Osteocyte (in vitro differentiated cells): ENCODE results near the gene IRAG1. TPM values are rescaled to one million over a fixed set of nuclear protein-coding genes. Genes with fewer than 3 reads are reported as not detected.

Experiments
- DNase-seq: peaks from one replicate; pipeline ENCODE4 v3.0.0; 2021; ENCODE audit warnings: mixed read lengths; ENCODE audit not compliant: unreplicated experiment; ENCODE audit errors: extremely low spot score
- H3K27ac Mint-ChIP-seq: one replicate; pipeline ENCODE4 v1.8.0; 2021; ENCODE audit warnings: mild to moderate bottlenecking, mixed read lengths; ENCODE audit not compliant: unreplicated experiment
- H3K27me3 Mint-ChIP-seq: one replicate; pipeline ENCODE4 v1.8.0; 2021; ENCODE audit warnings: mixed read lengths; ENCODE audit not compliant: unreplicated experiment
- H3K36me3 Mint-ChIP-seq: one replicate; pipeline ENCODE4 v1.8.0; 2021; ENCODE audit warnings: mixed read lengths; ENCODE audit not compliant: unreplicated experiment
- H3K4me1 Mint-ChIP-seq: one replicate; pipeline ENCODE4 v1.8.0; 2021; ENCODE audit warnings: mixed read lengths; ENCODE audit not compliant: unreplicated experiment
- H3K4me3 Mint-ChIP-seq: one replicate; pipeline ENCODE4 v1.8.0; 2021; ENCODE audit warnings: mild to moderate bottlenecking, moderate library complexity, mixed read lengths; ENCODE audit not compliant: unreplicated experiment
- H3K9me3 Mint-ChIP-seq: one replicate; pipeline ENCODE4 v1.8.0; 2021; ENCODE audit warnings: mixed read lengths; ENCODE audit not compliant: unreplicated experiment
- long read RNA-seq: library from polyadenylated mRNA; unstranded; transcript quantifications from one replicate; pipeline ENCODE4 v2.0.0, GENCODE V29; 2021
- total RNA-seq: library from RNA; stranded (reverse); gene quantifications from 2 replicates; pipeline ENCODE4 v1.2.1, GENCODE V29; 2021
- TF ChIP-seq, protein P1 (sequence below): fragments of 200-600 bp; sonication (generic); IDR thresholded peaks from 2 replicates; pipeline ENCODE4 v1.5.0; 2021; ENCODE audit warnings: antibody characterized with exemption, mild to moderate bottlenecking, moderate library complexity

The IRAG1 gene, protein sequence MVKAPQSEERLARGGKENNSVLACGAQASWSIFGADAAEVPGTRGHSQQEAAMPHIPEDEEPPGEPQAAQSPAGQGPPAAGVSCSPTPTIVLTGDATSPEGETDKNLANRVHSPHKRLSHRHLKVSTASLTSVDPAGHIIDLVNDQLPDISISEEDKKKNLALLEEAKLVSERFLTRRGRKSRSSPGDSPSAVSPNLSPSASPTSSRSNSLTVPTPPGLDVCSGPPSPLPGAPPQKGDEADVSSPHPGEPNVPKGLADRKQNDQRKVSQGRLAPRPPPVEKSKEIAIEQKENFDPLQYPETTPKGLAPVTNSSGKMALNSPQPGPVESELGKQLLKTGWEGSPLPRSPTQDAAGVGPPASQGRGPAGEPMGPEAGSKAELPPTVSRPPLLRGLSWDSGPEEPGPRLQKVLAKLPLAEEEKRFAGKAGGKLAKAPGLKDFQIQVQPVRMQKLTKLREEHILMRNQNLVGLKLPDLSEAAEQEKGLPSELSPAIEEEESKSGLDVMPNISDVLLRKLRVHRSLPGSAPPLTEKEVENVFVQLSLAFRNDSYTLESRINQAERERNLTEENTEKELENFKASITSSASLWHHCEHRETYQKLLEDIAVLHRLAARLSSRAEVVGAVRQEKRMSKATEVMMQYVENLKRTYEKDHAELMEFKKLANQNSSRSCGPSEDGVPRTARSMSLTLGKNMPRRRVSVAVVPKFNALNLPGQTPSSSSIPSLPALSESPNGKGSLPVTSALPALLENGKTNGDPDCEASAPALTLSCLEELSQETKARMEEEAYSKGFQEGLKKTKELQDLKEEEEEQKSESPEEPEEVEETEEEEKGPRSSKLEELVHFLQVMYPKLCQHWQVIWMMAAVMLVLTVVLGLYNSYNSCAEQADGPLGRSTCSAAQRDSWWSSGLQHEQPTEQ
- 22.2 and 24.0 TPM in 2 replicates for total RNA-seq
- long read RNA-seq, partial matches to known transcripts: 3 of 17 reads
- long read RNA-seq, other reads (novel, unspliced or antisense): 14 of 17 reads

DNA sequence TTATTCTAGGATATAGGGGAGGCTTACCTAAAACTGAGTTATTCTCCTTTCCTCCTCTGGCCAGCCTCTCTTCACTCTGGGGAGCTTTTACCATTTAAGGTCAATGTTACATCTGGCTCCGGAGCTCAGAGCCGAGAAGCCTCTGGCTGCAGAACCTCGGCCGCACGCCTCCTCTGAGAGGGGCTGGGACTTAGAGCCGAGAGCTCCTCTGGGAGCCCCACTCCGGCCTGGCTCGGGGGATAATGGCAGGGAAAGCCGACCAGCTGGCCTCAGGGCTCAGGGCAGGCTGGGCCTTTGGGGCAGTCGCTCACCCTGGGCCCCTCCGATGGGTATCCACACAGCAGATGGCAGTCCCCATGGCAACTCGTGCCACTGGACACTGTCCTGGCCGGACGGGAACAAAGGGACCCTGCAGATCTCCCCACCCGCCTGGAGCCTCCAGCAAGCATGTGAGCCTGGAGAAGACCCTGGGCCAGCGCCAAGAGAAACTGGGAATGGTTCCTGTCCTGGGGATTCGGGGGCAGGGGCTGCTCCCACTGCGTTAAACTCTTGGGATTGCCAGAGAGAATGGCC lies at the start of gene IRAG1:
TSS of gene IRAG1 (minus strand) at position 247 of the 573 bp plus-strand sequence. CDS start at position 94, 153 bp downstream.
- H3K4me1 Mint-ChIP-seq: peaks cover 42% of the 10 kb centered on the region
- H3K27ac Mint-ChIP-seq: peak within 1 kb of the TSS; percentile 91
- no peaks in the 10 kb centered on the region for H3K27me3 Mint-ChIP-seq
- peaks cover 4% of the 10 kb centered on the region for H3K36me3 Mint-ChIP-seq
- DNase-seq: peak; percentile 87
- H3K4me3 Mint-ChIP-seq: peak within 1 kb of the TSS; percentile 76
- no peaks in the 10 kb centered on the region for H3K9me3 Mint-ChIP-seq
- TF ChIP-seq, protein P1, sequence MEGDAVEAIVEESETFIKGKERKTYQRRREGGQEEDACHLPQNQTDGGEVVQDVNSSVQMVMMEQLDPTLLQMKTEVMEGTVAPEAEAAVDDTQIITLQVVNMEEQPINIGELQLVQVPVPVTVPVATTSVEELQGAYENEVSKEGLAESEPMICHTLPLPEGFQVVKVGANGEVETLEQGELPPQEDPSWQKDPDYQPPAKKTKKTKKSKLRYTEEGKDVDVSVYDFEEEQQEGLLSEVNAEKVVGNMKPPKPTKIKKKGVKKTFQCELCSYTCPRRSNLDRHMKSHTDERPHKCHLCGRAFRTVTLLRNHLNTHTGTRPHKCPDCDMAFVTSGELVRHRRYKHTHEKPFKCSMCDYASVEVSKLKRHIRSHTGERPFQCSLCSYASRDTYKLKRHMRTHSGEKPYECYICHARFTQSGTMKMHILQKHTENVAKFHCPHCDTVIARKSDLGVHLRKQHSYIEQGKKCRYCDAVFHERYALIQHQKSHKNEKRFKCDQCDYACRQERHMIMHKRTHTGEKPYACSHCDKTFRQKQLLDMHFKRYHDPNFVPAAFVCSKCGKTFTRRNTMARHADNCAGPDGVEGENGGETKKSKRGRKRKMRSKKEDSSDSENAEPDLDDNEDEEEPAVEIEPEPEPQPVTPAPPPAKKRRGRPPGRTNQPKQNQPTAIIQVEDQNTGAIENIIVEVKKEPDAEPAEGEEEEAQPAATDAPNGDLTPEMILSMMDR: no peak

DNA sequence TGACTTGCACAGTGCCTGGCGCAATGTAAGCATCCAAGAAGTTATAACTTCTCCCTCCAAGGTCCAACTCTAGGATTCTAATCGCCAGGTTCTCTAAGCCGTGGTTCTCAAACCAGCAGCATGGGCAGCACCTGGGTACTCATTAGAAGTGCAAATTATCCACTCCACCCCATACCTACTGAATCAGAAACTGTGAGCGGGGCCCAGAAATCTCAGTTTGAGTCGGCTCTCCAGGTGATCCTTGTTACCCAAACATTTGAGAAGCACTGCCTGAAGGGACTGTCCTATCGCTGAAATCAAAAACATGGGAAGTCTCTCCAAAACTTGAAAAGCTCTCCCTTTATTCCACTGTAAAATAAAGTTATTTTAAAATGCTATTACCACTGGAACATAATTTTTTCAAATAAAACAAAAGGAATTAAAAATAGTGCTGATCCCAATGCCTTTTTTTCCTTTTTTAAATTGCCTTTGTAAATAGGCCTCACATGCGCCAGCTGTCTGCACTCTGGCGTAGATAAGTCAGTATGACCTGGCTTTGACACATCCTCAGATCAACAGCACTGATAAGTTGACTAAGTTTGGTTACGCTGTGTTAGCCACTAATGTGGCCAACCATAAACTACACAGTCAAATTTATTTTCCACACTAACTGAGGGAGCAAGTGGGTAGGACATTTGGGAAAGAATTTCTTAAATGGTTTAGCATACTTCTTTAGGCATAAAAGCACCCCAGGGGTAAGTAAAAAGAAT lies 49.1 kb upstream of the IRAG1 start:
- Mint-ChIP-seq H3K36me3 (no peaks in the 10 kb centered on the region), H3K4me3 (no peak overlapping the region), H3K4me1 (no peaks in the 10 kb centered on the region), H3K9me3 (no peaks in the 10 kb centered on the region), H3K27ac (no peak overlapping the region), H3K27me3 (no peaks in the 10 kb centered on the region)
- TF ChIP-seq, protein P1: no peak
- DNase-seq: no peak

DNA sequence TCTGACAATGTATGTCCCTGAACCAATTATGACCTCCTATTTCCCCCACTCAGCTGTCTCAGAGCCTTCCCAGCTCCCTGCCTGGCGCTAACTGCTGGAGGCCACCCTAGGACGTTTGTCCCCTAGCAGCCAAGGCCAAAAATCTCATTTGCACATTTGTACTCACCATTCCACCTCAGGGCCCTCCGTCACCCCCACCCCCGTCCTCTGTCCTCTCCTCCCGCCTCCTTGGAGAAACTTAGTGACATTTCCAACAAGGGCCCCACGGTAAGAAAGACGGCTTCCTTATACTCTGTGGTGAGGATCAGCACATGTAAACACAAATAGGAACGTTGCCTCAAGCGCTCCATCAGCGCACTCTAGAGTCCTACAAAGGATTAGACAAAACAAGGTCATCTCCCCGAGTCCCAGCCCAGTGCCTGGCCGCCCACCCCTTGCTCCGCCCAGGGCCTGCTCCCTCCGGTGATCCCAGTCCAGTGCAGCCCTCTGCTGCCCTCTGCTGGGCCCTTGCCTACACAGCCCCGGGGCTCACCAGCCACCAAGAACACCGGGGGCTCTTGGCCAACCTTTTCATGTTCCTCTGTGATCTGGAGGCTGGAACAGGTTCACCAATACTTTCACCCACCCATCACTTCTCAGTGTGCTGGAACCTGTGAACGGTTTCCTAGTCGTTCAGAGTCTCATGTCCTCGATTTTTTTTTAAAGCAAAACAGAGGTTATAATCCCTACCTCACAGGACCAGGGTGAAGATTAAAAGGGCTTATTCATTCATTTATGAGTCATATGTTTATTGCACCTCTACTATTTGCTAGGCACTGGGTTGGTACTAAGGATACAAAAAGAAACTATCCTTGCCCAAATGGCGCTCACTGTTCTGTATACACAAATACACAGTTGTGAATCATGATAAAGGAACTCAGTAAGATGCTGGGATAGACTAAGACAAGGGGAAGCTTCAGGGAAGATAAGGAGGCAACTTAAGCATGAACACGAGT lies 42.2 kb upstream of the IRAG1 start:
- H3K4me1 Mint-ChIP-seq: peaks cover 14% of the 10 kb centered on the region
- H3K27me3 Mint-ChIP-seq: no peaks in the 10 kb centered on the region
- TF ChIP-seq, protein P1: peak; percentile 99
- DNase-seq: peak; percentile 97
- peak overlapping the region; percentile 82 for H3K27ac Mint-ChIP-seq
- H3K4me3 Mint-ChIP-seq: peak overlapping the region; percentile 62
- H3K36me3 Mint-ChIP-seq: no peaks in the 10 kb centered on the region
- no peaks in the 10 kb centered on the region for H3K9me3 Mint-ChIP-seq

DNA sequence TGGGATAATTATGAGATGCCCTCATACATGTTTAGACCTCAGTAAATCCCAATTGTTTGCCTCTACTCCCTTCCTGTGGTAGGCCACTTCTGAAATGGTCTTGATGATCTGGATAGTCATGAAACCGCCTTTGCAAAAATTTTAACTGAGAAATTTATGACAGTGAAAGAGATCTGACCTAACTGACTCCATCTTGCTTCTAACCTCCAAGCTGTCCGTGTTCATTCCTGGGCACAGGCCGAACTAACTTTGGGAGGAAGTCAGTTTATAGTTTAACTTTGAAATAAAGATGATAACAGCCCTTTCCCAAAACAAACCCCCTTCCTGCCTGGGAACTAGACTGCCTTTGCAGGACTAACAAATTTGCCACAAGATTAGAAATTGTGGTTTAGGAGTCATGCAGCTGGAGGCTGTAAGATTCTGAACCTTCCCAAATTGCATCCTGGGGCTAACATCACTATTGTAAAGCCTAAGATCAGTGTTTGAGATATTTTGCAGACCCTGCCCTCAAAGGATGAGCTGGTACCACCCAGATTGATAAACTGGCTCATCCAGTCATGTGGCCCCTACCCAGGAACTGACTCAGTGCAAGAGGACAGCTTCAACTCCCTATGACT lies 37.6 kb upstream of the IRAG1 start:
- TF ChIP-seq, protein P1: no peak
- peaks cover 17% of the 10 kb centered on the region for H3K4me1 Mint-ChIP-seq
- no peak overlapping the region for H3K4me3 Mint-ChIP-seq
- no peak for DNase-seq
- H3K27me3 Mint-ChIP-seq: no peaks in the 10 kb centered on the region
- H3K9me3 Mint-ChIP-seq: no peaks in the 10 kb centered on the region
- no peaks in the 10 kb centered on the region for H3K36me3 Mint-ChIP-seq
- H3K27ac Mint-ChIP-seq: no peak overlapping the region
